ENCODE data around the gene AUNIP.

The AUNIP gene

GRCh38 chr1:25905680-25906643 lies 46.7 kb upstream of the AUNIP start, which contains the start of gene STMN1 (continued):
- TF ChIP-seq HOXD13 (CRISPR knock-in tag; IDR thresholded peaks at IDR 0.05; ENCODE audit: borderline replicate concordance) (no peak), ZNF114 (tag by site-specific recombination; IDR thresholded peaks at IDR 0.05) (no peak), ZNF223 (tag by site-specific recombination; IDR thresholded peaks at IDR 0.05) (no peak), ZNF416 (tag by site-specific recombination; IDR thresholded peaks at IDR 0.05) (no peak), ZNF654 (tag by site-specific recombination; IDR thresholded peaks at IDR 0.05; ENCODE audit: low read depth) (no peak), PRDM1 (tag by site-specific recombination; IDR thresholded peaks at IDR 0.05) (no peak), ZNF792 (tag by site-specific recombination; IDR thresholded peaks at IDR 0.05) (no peak), ZNF558 (tag by site-specific recombination; IDR thresholded peaks at IDR 0.05) (no peak), ZNF548 (tag by site-specific recombination; IDR thresholded peaks at IDR 0.05) (no peak), WT1 (tag by site-specific recombination; IDR thresholded peaks at IDR 0.05) (peak; percentile 45), ZBTB8A (tag by site-specific recombination; IDR thresholded peaks at IDR 0.05) (peak; percentile 42), ZFP41 (tag by site-specific recombination; IDR thresholded peaks at IDR 0.05; ENCODE audit: borderline replicate concordance) (no peak), ZNF423 (tag by site-specific recombination; IDR thresholded peaks at IDR 0.05) (peak; percentile 89), ZNF324 (tag by site-specific recombination; IDR thresholded peaks at IDR 0.05) (peak; percentile 74; the same call in 1 of the 2 replicates), ZNF624 (tag by site-specific recombination; IDR thresholded peaks at IDR 0.05) (peak; percentile 22; the same call in 1 of the 2 replicates), ZNF214 (tag by site-specific recombination; IDR thresholded peaks at IDR 0.05; ENCODE audit: borderline replicate concordance) (no peak), ZNF239 (tag by site-specific recombination; IDR thresholded peaks at IDR 0.05) (no peak), PRDM10 (tag by site-specific recombination; IDR thresholded peaks at IDR 0.05) (peak; percentile 76), ZNF366 (tag by site-specific recombination; conservative IDR thresholded peaks at IDR 0.05) (peak; percentile 50; the same call in 1 of the 2 replicates), GLIS1 (tag by site-specific recombination; IDR thresholded peaks at IDR 0.05) (peak; percentile 93), ZNF140 (tag by site-specific recombination; IDR thresholded peaks at IDR 0.05) (no peak), YY2 (tag by site-specific recombination; IDR thresholded peaks at IDR 0.05) (peak; percentile 48; the same call in 1 of the 2 replicates), ZFP37 (tag by site-specific recombination; IDR thresholded peaks at IDR 0.05) (no peak), ZNF121 (tag by site-specific recombination; IDR thresholded peaks at IDR 0.05) (no peak), ZNF426 (tag by site-specific recombination; IDR thresholded peaks at IDR 0.05) (no peak), PATZ1 (tag by site-specific recombination; IDR thresholded peaks at IDR 0.05) (peak; percentile 99)
- TF ChIP-seq, protein P1, sequence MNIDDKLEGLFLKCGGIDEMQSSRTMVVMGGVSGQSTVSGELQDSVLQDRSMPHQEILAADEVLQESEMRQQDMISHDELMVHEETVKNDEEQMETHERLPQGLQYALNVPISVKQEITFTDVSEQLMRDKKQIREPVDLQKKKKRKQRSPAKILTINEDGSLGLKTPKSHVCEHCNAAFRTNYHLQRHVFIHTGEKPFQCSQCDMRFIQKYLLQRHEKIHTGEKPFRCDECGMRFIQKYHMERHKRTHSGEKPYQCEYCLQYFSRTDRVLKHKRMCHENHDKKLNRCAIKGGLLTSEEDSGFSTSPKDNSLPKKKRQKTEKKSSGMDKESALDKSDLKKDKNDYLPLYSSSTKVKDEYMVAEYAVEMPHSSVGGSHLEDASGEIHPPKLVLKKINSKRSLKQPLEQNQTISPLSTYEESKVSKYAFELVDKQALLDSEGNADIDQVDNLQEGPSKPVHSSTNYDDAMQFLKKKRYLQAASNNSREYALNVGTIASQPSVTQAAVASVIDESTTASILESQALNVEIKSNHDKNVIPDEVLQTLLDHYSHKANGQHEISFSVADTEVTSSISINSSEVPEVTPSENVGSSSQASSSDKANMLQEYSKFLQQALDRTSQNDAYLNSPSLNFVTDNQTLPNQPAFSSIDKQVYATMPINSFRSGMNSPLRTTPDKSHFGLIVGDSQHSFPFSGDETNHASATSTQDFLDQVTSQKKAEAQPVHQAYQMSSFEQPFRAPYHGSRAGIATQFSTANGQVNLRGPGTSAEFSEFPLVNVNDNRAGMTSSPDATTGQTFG (tag by site-specific recombination; IDR thresholded peaks at IDR 0.05; ENCODE audit: borderline replicate concordance) = no peak
- TF ChIP-seq, protein P2, sequence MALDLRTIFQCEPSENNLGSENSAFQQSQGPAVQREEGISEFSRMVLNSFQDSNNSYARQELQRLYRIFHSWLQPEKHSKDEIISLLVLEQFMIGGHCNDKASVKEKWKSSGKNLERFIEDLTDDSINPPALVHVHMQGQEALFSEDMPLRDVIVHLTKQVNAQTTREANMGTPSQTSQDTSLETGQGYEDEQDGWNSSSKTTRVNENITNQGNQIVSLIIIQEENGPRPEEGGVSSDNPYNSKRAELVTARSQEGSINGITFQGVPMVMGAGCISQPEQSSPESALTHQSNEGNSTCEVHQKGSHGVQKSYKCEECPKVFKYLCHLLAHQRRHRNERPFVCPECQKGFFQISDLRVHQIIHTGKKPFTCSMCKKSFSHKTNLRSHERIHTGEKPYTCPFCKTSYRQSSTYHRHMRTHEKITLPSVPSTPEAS (tag by site-specific recombination; IDR thresholded peaks at IDR 0.05) = no peak
- TF ChIP-seq, protein P3, sequence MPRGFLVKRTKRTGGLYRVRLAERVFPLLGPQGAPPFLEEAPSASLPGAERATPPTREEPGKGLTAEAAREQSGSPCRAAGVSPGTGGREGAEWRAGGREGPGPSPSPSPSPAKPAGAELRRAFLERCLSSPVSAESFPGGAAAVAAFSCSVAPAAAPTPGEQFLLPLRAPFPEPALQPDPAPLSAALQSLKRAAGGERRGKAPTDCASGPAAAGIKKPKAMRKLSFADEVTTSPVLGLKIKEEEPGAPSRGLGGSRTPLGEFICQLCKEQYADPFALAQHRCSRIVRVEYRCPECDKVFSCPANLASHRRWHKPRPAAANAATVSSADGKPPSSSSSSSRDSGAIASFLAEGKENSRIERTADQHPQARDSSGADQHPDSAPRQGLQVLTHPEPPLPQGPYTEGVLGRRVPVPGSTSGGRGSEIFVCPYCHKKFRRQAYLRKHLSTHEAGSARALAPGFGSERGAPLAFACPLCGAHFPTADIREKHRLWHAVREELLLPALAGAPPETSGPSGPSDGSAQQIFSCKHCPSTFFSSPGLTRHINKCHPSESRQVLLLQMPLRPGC (tag by site-specific recombination; IDR thresholded peaks at IDR 0.05) = 0 out of 2 replicates have a peak, but pooled peaks have one; percentile 14
